GM19452 (cell line): ENCODE results near the gene MUC12.
"Not testable (repeated sequence)": the region's sequence is repeated elsewhere in the genome, so short reads cannot be mapped to it uniquely, and the experiment has no call there.

Source experiments
- ATAC-seq: cut with Tn5 transposase; IDR thresholded peaks from one replicate; pipeline ENCODE4 v1.9.1; 2021; ENCODE audit not compliant: unreplicated experiment

The MUC12 gene

DNA sequence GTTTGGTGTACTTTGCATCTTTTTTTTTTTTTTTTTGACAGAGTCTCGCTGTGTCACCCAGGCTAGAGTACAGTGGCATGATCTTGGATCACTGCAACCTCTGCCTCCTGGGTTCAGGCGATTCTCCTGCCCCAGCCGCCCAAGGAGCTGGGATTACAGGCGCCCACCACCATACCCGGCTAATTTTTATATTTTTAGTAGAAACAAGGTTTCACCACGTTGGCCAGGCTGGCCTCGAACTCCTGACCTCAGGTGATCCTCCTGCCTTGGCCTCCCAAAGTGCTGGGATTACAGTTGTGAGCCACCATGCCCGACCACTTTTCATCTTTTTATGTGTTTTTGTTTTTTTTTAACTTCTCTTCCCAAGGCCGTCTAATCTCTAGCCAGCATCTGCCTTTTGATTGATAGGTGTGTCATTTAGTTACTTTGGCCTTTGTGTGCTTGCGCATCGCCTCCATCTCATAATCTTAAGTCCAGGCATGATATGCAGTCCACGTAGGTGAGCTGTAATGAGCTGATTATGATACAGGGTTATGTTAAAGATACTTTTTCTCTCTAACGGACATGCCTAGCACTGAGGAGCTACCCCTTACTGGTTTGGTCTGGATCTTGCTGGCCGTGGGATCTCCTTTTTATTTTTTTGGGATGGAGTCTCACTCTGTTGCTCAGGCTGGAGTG is 15.0 kb downstream of the MUC12 start:
- ATAC-seq, result not testable (repeated sequence)

DNA sequence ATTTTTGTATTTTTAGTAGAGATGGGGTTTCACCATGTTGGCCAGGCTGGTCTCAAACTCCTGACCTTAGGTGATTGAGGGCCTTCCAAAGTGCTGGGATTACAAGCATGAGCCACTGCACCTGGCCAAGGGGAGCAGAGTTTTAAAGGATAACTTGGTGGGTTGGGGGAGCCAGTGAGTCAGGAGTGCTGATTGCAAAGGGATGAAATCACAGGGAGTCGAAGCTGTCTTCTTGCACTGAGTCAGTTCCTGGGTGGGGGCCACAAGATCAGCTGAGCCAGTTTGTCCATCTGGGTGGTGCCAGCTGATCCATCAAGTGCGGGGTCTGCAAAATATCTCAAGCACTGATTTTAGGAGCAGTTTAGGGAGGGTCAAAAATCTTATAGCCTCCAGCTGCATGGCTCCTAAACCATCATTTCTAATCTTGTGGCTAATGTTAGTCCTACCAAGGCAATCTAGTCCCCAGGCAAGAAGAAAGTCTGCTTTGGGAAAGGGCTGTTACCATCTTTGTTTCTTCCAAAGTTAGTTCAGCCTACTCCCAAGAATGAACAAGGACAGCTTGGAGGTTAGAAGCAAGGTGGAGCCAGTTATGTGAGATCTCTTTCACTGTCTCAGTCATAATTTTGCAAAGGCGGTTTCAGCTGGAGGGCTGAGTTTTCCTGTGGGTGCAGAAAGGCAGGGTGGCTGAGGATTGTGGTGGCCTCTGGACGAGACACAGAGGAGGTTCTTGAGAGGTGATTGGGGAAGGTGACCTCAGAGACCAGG is 15.8 kb downstream of the MUC12 start:
- not testable (repeated sequence) for ATAC-seq

DNA sequence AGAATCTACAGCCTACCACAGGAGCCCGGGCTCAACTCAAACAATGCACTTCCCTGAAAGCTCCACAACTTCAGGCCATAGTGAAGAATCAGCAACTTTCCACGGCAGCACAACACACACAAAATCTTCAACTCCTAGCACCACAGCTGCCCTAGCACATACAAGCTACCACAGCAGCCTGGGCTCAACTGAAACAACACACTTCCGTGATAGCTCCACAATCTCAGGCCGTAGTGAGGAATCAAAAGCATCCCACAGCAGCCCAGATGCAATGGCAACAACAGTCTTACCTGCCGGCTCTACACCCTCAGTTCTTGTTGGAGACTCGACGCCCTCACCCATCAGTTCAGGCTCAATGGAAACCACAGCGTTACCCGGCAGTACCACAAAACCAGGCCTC is 22.3 kb downstream of the MUC12 start:
- ATAC-seq, result no peak

DNA sequence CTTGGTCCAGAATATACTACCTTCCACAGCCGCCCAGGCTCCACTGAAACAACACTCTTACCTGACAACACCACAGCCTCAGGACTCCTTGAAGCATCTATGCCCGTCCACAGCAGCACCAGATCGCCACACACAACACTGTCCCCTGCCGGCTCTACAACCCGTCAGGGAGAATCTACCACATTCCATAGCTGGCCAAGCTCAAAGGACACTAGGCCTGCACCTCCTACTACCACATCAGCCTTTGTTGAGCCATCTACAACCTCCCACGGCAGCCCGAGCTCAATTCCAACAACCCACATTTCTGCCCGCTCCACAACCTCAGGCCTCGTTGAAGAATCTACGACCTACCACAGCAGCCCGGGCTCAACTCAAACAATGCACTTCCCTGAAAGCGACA is 22.9 kb downstream of the MUC12 start:
- not testable (repeated sequence) for ATAC-seq

DNA sequence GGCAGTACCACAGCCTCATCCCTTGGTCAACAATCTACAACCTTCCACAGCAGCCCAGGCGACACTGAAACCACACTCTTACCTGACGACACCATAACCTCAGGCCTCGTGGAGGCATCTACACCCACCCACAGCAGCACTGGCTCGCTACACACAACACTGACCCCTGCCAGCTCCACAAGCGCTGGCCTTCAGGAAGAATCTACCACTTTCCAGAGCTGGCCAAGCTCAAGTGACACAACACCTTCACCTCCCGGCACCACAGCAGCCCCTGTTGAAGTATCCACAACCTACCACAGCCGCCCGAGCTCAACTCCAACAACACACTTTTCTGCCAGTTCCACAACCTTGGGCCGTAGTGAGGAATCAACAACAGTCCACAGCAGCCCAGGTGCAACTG is 25.3 kb downstream of the MUC12 start:
- ATAC-seq, result not testable (repeated sequence)

DNA sequence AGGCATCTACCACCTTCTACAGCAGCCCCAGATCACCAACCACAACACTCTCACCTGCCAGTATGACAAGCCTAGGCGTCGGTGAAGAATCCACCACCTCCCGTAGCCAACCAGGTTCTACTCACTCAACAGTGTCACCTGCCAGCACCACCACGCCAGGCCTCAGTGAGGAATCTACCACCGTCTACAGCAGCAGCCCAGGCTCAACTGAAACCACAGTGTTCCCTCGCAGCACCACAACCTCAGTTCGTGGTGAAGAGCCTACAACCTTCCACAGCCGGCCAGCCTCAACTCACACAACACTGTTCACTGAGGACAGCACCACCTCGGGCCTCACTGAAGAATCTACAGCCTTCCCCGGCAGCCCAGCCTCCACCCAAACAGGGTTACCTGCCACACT is 29.2 kb downstream of the MUC12 start:
- not testable (repeated sequence) for ATAC-seq

DNA sequence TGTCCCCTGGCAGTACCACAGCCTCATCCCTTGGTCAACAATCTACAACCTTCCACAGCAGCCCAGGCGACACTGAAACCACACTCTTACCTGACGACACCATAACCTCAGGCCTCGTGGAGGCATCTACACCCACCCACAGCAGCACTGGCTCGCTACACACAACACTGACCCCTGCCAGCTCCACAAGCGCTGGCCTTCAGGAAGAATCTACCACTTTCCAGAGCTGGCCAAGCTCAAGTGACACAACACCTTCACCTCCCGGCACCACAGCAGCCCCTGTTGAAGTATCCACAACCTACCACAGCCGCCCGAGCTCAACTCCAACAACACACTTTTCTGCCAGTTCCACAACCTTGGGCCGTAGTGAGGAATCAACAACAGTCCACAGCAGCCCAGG is 30.0 kb downstream of the MUC12 start:
- not testable (repeated sequence) for ATAC-seq

DNA sequence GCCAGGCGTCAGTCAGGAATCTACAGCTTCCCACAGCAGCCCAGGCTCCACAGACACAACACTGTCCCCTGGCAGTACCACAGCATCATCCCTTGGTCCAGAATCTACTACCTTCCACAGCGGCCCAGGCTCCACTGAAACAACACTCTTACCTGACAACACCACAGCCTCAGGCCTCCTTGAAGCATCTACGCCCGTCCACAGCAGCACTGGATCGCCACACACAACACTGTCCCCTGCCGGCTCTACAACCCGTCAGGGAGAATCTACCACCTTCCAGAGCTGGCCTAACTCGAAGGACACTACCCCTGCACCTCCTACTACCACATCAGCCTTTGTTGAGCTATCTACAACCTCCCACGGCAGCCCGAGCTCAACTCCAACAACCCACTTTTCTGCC is 30.7 kb downstream of the MUC12 start:
- ATAC-seq, result not testable (repeated sequence)

DNA sequence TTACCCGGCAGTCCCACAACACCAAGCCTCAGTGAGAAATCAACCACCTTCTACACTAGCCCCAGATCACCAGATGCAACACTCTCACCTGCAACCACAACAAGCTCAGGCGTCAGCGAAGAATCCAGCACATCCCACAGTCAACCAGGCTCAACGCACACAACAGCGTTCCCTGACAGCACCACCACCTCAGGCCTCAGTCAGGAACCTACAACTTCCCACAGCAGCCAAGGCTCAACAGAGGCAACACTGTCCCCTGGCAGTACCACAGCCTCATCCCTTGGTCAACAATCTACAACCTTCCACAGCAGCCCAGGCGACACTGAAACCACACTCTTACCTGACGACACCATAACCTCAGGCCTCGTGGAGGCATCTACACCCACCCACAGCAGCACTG is 33.0 kb downstream of the MUC12 start:
- ATAC-seq, result not testable (repeated sequence)

DNA sequence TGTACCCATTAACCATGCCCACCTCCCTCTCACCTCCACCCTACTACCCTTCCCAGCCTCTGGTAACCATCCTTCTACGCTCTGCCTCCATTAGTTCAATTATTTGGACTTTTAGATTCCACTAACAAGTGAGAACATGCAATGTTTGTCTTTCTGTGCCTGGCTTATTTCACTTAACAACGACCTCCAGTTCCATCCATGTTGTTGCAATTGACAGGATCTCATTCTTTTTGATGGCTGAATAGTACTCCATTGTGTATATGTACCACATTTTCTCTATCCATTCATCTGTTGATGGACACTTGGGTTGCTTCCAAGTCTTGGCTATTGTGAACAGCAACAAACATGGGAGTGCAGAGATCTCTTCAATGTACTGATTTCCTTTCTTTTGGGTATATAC is 38.0 kb downstream of the MUC12 start:
- not testable (repeated sequence) for ATAC-seq

DNA sequence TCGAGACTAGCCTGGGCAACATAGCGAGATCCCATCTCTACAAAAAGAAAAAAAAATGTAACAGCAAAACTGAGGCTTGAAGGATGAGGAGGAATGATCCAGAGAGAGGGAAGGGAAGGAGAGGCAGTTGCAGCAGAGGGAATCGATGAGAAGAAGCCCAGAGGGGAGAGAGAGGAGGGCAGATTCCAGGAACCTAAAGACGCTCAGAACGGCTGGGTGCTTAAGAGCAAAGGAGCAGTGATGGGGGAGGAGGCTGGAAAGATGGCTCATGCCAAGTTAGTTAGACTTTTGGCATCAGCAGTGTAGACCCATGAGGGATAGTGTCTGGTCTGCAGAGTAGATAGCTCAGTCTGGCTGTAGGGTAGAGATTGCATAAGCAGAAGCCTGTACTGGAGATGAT is 40.3 kb downstream of the MUC12 start:
- no peak for ATAC-seq

DNA sequence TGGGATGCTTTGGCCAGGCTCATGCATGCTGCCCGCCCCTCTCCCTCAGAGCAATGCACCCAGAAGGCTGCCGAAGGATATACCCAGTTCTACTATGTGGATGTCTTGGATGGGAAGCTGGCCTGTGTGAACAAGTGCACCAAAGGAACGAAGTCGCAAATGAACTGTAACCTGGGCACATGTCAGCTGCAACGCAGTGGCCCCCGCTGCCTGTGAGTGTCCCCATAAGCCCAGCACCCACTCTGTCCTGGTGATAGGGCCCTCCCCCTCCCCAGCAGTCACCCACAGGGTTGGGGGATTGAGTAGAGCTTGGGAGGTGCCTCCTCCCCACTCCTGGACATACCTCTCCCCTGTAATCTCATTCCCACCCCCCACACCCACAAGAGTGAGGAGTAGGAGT is 43.6 kb downstream of the MUC12 start:
- no peak for ATAC-seq

DNA sequence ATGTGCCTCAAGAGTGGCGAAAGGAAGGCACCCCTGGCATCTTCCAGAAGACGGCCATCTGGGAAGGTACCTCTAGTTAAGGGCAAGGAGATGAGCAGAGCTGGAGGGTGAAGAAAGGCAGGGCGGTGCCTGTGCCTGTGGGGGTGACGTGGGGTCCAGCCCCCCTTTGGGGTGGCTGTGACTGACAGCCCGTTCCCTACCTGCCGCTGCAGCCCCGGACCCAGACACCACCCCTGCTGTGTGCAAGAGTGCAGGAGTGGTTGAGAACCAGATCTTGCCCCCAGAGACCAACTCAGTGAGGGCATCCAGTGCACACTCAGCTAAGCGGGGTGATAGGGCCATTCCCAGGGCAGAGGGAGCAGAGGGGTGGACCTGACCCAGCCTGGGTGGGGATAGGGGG is 46.3 kb downstream of the MUC12 start:
- ATAC-seq, result no peak

DNA sequence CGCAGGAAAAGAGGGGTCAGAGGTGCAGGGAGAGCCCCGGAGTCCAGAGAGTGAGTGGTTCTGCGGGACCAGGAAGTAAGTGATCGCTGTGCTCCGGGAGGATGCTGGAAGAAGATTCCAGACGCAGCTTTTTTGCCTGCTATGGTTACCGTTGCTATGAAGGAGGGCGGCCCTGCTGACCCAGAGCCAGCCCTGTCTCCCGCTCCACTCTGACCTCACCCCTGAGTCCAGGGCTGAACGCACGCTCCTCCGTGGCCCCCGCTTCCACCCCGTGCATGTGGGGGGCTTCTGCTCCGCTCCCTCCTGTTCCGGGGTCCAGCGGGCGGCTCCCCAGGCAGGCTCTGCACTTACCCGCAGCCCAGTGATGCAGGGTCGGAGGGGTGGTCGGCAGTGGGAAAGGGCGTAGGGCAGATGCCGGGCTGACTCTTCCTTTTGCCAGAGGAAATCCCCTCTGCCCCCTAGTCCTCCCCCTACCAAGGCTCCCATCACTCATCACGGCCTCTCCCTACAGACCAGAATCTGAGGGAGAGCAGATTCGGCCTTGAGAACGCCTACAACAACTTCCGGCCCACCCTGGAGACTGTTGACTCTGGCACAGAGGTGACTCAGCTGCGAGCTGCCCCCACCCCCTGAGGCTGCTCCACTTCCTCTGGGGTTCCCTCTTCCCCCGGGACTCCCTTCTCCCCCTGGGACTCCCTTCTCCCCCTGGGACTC is 47.9 kb downstream of the MUC12 start:
- ATAC-seq, result peak; percentile 67

DNA sequence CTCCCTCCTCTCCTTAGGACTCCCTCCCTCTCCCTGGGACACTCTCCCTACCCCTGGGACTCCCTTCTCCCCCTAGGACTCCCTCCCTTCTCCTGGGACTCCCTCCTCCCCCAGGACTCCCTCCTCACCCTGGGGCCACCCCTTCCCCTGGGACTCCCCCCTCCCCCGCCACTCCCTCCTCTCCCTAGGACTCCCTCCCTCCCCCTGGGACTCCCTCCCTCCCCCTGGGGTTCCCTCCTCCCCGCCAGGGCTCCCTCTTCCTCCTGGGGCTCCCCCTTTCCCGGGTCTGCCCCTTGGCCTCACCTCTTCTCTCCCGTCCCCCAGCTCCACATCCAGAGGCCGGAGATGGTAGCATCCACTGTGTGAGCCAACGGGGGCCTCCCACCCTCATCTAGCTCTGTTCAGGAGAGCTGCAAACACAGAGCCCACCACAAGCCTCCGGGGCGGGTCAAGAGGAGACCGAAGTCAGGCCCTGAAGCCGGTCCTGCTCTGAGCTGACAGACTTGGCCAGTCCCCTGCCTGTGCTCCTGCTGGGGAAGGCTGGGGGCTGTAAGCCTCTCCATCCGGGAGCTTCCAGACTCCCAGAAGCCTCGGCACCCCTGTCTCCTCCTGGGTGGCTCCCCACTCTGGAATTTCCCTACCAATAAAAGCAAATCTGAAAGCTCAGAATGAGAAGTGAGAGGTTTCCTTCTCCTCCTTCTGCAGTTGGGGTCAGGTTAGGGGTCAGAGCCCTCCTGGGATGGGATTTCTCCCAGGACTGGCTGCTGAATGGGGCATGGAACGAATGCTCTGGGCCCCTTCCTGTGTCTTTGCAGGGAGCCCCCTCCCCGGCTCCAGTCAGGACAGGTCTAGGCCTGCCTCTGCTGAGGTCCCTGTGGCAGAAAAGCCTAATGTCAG is 49.2 kb downstream of the MUC12 start:
- no peak for ATAC-seq

DNA sequence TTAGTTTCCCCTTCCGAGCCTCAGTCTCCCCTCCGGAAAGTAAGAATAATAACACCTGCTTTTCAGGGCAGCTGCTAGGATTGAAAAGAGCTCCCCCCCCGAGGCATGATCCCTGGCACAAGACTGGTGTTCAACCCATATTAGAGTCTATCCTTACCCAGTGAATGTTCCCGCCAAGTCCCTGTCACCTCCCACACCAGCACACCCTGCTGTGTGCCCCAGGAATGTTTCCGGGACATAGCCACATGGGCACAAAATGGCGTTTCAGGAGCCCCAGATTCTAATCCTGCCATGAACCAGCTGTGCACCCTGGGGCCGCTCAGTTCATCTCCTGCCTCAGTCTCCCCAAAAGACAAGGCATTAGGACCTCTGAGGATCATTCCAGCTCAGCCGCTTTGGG is 51.1 kb downstream of the MUC12 start:
- no peak for ATAC-seq

DNA sequence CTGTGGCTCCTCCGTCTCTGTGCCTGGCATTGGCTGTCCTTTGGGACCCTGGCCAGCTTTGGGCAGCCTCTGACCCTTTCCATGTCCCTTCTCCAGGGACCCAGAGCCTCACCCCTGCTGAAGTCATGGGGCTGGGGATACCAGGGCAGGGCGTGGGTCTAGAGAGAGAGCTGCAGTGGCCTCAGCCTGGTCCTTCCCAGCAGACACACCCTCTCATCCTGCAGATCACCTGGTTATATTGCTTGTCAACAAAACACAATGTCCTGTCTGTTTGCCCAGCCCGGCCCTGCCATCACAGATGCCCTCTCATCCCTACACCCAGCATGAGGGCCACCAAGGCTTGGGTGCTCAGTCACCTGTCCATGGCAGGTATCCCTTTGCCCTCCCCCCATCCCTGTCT is 52.3 kb downstream of the MUC12 start:
- no peak for ATAC-seq

DNA sequence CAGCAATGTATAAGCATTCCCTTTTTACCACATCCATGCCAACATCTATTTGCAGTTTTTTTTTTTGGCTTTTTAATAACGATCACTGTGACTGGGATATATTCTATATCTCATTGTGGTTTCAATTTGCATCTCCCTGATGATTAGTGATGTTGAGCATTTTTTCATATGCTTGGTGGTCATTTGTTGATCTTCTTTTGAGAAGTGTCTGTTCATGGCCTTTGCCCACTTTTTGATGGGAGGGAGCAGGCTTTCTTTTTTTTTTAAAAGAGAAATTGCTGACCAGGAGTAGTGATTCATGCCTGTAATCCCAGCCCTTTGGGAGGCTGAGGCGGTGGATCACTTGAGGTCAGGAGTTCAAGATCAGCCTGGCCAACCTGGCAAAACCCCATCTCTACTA is 54.5 kb downstream of the MUC12 start:
- ATAC-seq, result no peak

DNA sequence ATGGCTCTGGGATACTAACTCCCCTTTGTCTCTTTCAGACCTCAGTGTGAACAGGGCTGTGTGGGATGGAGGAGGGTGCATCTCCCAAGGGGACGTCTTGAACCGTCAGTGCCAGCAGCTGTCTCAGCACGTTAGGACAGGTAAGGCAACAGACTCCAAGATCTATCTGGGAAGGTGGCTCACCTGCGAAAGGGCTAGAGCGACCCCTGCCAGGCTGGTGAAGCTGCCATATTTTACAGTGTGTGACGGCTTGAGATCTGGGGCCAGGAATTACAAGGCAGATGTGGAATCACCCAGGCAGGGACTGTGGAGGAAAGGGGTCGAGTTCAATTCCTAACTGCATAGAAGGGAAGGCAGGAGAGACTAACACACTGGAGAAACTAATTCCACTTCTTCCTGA is 61.7 kb downstream of the MUC12 start:
- no peak for ATAC-seq

DNA sequence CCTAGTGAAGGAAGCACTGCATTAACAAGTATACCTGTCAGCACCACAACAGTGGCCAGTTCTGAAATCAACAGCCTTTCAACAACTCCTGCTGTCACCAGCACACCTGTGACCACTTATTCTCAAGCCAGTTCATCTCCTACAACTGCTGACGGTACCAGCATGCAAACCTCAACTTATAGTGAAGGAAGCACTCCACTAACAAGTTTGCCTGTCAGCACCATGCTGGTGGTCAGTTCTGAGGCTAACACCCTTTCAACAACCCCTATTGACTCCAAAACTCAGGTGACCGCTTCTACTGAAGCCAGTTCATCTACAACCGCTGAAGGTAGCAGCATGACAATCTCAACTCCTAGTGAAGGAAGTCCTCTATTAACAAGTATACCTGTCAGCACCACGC is 66.6 kb downstream of the MUC12 start:
- ATAC-seq, result no peak

DNA sequence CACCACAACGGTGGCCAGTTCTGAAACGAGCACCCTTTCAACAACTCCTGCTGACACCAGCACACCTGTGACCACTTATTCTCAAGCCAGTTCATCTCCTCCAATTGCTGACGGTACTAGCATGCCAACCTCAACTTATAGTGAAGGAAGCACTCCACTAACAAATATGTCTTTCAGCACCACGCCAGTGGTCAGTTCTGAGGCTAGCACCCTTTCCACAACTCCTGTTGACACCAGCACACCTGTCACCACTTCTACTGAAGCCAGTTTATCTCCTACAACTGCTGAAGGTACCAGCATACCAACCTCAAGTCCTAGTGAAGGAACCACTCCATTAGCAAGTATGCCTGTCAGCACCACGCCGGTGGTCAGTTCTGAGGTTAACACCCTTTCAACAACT is 71.9 kb downstream of the MUC12 start:
- ATAC-seq, result not testable (repeated sequence)
